ENCODE measurements around the gene SLC6A17. TPM values are rescaled to one million over a fixed set of nuclear protein-coding genes. Genes with fewer than 3 reads are reported as not detected.

SLC6A17 gene
- total RNA-seq, 1 experiment from 2014 or later, result 0.24 TPM

- TF ChIP-seq ZNF532 (CRISPR knock-in tag; IDR thresholded peaks at IDR 0.05; ENCODE audit: borderline replicate concordance) (no peak), GABPB1 (CRISPR knock-in tag; IDR thresholded peaks at IDR 0.05) (no peak), ZBTB21 (CRISPR knock-in tag; IDR thresholded peaks at IDR 0.05; ENCODE audit: borderline replicate concordance) (no peak), ZNF138 (CRISPR knock-in tag; conservative IDR thresholded peaks at IDR 0.05) (no peak), NFE2L1 (CRISPR knock-in tag; IDR thresholded peaks at IDR 0.05) (no peak), CREB1 (CRISPR knock-in tag; IDR thresholded peaks at IDR 0.05) (no peak), RORB (CRISPR knock-in tag; IDR thresholded peaks at IDR 0.05) (no peak)
- TF ChIP-seq, protein P1, sequence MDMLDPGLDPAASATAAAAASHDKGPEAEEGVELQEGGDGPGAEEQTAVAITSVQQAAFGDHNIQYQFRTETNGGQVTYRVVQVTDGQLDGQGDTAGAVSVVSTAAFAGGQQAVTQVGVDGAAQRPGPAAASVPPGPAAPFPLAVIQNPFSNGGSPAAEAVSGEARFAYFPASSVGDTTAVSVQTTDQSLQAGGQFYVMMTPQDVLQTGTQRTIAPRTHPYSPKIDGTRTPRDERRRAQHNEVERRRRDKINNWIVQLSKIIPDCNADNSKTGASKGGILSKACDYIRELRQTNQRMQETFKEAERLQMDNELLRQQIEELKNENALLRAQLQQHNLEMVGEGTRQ (CRISPR knock-in tag; IDR thresholded peaks at IDR 0.05), result no peak
Measured at GRCh38 chr1:110220324-110220723, 70.0 kb downstream of the SLC6A17 start (continued).

GRCh38 chr1:110221119-110221518 lies 70.8 kb downstream of the SLC6A17 start:
- peaks cover 18% of the 10 kb centered on the region for H3K36me3 Mint-ChIP-seq
- H3K27ac Mint-ChIP-seq, result no peak overlapping the region
- no peak overlapping the region for H3K4me3 Mint-ChIP-seq
- ChIA-PET CTCF (interaction anchor here (2.3 kb wide), 1 partner anchor 13 kb away, joined by 7 read pairs; no protein-coding TSS in a partner anchor), POLR2A (no interaction called here)
- DNase-seq (ENCODE audit: low spot score), result no peak
- ATAC-seq, result no peak
- H3K27me3 Mint-ChIP-seq (ENCODE audit: low read depth), result no peaks in the 10 kb centered on the region
- TF ChIP-seq, protein P2, sequence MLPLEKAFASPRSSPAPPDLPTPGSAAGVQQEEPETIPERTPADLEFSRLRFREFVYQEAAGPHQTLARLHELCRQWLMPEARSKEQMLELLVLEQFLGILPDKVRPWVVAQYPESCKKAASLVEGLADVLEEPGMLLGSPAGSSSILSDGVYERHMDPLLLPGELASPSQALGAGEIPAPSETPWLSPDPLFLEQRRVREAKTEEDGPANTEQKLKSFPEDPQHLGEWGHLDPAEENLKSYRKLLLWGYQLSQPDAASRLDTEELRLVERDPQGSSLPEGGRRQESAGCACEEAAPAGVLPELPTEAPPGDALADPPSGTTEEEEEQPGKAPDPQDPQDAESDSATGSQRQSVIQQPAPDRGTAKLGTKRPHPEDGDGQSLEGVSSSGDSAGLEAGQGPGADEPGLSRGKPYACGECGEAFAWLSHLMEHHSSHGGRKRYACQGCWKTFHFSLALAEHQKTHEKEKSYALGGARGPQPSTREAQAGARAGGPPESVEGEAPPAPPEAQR (CRISPR knock-in tag; IDR thresholded peaks at IDR 0.05), result no peak
- H3K9me3 Mint-ChIP-seq, result no peaks in the 10 kb centered on the region
- peaks cover 14% of the 10 kb centered on the region for H3K4me1 Mint-ChIP-seq

GRCh38 chr1:110223127-110223526 lies 72.8 kb downstream of the SLC6A17 start:
- no peaks in the 10 kb centered on the region for H3K9me3 Mint-ChIP-seq
- no peaks in the 10 kb centered on the region for H3K27me3 Mint-ChIP-seq (ENCODE audit: low read depth)
- no peak for DNase-seq (ENCODE audit: low spot score)
- peaks cover 21% of the 10 kb centered on the region for H3K36me3 Mint-ChIP-seq
- H3K4me3 Mint-ChIP-seq, result no peak overlapping the region
- no peak for ATAC-seq
- H3K27ac Mint-ChIP-seq, result no peak overlapping the region
- ChIA-PET POLR2A (no interaction called here), CTCF (interaction anchor here (0.9 to 2.3 kb wide), 4 partner anchors 15 to 273 kb away, joined by 3 to 8 read pairs (median 5); no protein-coding TSS in a partner anchor)
- H3K4me1 Mint-ChIP-seq, result peaks cover 14% of the 10 kb centered on the region
- TF ChIP-seq GABPB1 (CRISPR knock-in tag; IDR thresholded peaks at IDR 0.05) (no peak), NFYB (CRISPR knock-in tag; conservative IDR thresholded peaks at IDR 0.05; ENCODE audit: low read depth) (no peak), ELF4 (CRISPR knock-in tag; IDR thresholded peaks at IDR 0.05; ENCODE audit: low read depth) (no peak), ZNF396 (CRISPR knock-in tag; IDR thresholded peaks at IDR 0.05; ENCODE audit: borderline replicate concordance) (no peak), NR3C1 (CRISPR knock-in tag; conservative IDR thresholded peaks at IDR 0.05; ENCODE audit: low read depth) (no peak), IRF2 (CRISPR knock-in tag; IDR thresholded peaks at IDR 0.05; ENCODE audit: borderline replicate concordance, low read depth) (no peak)
- TF ChIP-seq, protein P2 (CRISPR knock-in tag; IDR thresholded peaks at IDR 0.05), result no peak
- TF ChIP-seq, protein P3, sequence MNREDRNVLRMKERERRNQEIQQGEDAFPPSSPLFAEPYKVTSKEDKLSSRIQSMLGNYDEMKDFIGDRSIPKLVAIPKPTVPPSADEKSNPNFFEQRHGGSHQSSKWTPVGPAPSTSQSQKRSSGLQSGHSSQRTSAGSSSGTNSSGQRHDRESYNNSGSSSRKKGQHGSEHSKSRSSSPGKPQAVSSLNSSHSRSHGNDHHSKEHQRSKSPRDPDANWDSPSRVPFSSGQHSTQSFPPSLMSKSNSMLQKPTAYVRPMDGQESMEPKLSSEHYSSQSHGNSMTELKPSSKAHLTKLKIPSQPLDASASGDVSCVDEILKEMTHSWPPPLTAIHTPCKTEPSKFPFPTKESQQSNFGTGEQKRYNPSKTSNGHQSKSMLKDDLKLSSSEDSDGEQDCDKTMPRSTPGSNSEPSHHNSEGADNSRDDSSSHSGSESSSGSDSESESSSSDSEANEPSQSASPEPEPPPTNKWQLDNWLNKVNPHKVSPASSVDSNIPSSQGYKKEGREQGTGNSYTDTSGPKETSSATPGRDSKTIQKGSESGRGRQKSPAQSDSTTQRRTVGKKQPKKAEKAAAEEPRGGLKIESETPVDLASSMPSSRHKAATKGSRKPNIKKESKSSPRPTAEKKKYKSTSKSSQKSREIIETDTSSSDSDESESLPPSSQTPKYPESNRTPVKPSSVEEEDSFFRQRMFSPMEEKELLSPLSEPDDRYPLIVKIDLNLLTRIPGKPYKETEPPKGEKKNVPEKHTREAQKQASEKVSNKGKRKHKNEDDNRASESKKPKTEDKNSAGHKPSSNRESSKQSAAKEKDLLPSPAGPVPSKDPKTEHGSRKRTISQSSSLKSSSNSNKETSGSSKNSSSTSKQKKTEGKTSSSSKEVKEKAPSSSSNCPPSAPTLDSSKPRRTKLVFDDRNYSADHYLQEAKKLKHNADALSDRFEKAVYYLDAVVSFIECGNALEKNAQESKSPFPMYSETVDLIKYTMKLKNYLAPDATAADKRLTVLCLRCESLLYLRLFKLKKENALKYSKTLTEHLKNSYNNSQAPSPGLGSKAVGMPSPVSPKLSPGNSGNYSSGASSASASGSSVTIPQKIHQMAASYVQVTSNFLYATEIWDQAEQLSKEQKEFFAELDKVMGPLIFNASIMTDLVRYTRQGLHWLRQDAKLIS (CRISPR knock-in tag; IDR thresholded peaks at IDR 0.05; ENCODE audit: borderline replicate concordance), result no peak
- TF ChIP-seq, protein P4, sequence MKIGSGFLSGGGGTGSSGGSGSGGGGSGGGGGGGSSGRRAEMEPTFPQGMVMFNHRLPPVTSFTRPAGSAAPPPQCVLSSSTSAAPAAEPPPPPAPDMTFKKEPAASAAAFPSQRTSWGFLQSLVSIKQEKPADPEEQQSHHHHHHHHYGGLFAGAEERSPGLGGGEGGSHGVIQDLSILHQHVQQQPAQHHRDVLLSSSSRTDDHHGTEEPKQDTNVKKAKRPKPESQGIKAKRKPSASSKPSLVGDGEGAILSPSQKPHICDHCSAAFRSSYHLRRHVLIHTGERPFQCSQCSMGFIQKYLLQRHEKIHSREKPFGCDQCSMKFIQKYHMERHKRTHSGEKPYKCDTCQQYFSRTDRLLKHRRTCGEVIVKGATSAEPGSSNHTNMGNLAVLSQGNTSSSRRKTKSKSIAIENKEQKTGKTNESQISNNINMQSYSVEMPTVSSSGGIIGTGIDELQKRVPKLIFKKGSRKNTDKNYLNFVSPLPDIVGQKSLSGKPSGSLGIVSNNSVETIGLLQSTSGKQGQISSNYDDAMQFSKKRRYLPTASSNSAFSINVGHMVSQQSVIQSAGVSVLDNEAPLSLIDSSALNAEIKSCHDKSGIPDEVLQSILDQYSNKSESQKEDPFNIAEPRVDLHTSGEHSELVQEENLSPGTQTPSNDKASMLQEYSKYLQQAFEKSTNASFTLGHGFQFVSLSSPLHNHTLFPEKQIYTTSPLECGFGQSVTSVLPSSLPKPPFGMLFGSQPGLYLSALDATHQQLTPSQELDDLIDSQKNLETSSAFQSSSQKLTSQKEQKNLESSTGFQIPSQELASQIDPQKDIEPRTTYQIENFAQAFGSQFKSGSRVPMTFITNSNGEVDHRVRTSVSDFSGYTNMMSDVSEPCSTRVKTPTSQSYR (CRISPR knock-in tag; IDR thresholded peaks at IDR 0.05), result no peak
- TF ChIP-seq, protein P5, sequence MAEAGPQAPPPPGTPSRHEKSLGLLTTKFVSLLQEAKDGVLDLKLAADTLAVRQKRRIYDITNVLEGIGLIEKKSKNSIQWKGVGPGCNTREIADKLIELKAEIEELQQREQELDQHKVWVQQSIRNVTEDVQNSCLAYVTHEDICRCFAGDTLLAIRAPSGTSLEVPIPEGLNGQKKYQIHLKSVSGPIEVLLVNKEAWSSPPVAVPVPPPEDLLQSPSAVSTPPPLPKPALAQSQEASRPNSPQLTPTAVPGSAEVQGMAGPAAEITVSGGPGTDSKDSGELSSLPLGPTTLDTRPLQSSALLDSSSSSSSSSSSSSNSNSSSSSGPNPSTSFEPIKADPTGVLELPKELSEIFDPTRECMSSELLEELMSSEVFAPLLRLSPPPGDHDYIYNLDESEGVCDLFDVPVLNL (CRISPR knock-in tag; IDR thresholded peaks at IDR 0.05; ENCODE audit: borderline replicate concordance, low read depth), result no peak
